KOPT-K1 (cell line): ENCODE data around the gene RAB33A.
"Not testable (repeated sequence)": the region's sequence is repeated elsewhere in the genome, so short reads cannot be mapped to it uniquely, and the experiment has no call there.

Source experiments
- H3K27ac ChIP-seq: fragments of 200-600 bp; sonication (generic); 2 replicates; pipeline ENCODE4 v1.5.1; 2016; ENCODE audit warnings: antibody characterized with exemption, mild to moderate bottlenecking, low read depth, low read length; ENCODE audit not compliant: poor library complexity, severe bottlenecking
- H3K36me3 ChIP-seq: fragments of 200-600 bp; sonication (generic); 2 replicates; pipeline ENCODE4 v1.5.1; 2017; ENCODE audit warnings: antibody characterized with exemption, mild to moderate bottlenecking, low read length, moderate library complexity; ENCODE audit not compliant: insufficient read depth
- H3K9me3 ChIP-seq: fragments of 200-600 bp; sonication (generic); 2 replicates; pipeline ENCODE4 v1.5.1; 2017; ENCODE audit warnings: antibody characterized with exemption, low read length, mild to moderate bottlenecking; ENCODE audit not compliant: insufficient read depth, poor library complexity, severe bottlenecking

The RAB33A gene

DNA sequence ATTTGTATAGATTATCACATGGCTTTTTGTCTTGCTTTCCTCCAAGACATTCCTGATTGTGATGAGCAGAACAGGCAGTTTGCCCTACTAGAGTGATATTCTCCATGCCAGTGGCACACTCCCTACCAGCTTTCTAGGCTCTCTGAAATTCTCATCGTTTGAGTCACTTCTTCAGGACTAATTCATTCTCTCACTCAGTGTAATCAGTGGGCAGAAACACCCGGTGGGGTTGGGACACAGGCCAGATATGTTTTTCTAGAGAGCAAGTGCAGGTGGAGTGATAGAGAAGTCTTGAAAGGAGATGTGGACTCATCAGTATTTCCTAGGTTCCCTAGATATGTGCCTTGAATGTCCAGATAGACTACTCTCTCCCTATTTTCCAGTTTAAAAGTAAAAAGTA is 13.1 kb downstream of the RAB33A start:
- Histone ChIP-seq H3K27ac (no peak overlapping the region), H3K9me3 (no peaks in the 10 kb centered on the region), H3K36me3 (peaks cover 9% of the 10 kb centered on the region)

DNA sequence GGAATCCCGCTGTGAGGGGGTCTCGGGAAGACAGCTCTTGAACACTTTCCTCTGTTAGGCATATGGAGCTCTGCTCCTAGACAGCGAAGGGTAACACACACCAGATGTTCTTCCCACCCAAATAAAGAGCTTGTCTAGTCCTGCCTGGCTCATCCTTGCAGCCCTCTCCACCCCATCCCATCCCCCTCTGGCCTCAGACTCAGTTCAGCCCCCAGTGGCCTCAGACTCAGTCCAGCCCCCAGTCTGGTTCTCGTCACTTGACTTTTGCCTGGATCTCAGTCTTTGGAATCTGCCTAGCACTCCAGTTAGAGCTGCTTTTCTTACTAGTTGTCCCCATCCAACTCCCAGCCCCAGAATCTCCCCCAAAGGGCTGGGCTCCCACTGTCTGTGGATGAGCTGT is 14.9 kb downstream of the RAB33A start:
- Histone ChIP-seq H3K36me3 (peaks cover 9% of the 10 kb centered on the region), H3K27ac (no peak overlapping the region), H3K9me3 (no peaks in the 10 kb centered on the region)

DNA sequence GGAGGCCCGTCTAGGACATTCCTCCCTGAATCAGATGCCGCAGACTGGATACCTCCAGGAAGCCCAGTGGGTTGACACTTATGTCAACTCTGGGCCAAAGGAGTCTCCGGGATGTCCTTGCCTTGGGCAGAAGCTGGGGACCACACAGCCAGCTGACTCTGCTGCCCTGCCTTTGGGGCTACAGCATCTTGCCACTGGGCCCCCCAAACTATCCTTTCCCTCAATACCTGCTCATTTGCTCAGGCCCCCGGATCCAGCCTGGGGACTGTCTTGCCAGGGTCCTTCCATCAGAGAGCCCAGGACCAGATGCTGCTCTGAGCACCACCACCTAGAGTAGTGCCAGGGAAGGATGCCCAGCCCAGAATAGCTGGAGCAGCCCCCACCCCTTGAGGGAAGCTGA is 19.0 kb downstream of the RAB33A start:
- Histone ChIP-seq H3K36me3 (no peaks in the 10 kb centered on the region), H3K27ac (no peak overlapping the region), H3K9me3 (no peaks in the 10 kb centered on the region)

DNA sequence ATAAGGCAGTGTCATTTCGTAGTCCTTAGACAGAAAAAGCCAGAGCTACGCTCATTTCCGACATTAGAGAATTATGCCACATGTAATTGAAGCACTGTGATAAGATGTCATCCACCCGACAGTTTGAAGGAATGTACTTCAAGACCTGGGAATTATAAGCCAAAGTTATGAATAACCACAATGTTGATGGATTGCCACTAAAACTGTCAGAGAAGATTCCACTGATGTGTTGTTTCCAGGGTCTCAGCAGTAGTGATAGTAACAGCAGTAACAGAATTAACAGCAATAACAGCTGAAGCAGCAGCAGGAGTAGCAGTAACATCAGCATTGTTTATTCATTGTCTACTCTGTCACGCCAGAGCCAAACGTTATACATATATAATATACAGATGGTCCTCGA is 24.7 kb downstream of the RAB33A start:
- no peaks in the 10 kb centered on the region for H3K9me3 ChIP-seq

DNA sequence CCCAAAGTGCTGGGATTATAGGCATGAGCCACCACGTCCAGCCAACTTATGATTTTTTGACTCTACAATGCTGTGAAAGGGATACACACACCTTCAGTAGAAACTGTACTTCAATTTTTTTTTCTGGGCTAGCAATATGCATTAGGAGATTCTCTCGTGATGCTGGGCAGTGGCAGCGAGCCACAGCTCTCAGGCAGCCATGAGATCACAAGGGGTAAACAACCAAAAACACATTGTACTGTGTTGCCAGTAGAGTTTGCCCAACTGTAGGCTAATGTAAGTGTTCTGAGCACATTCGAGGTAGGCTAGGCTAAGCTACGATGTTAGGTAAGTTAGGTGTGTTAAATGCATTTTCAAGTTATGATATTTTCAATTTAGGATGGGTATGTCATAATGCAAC is 25.7 kb downstream of the RAB33A start:
- Histone ChIP-seq H3K9me3 (no peaks in the 10 kb centered on the region), H3K27ac (no peak overlapping the region), H3K36me3 (peaks cover 10% of the 10 kb centered on the region; the same call in 1 of the 2 replicates)

More for the DNA sequence above, 24.7 kb downstream of the RAB33A start:
- Histone ChIP-seq H3K27ac (no peak overlapping the region), H3K36me3 (0 out of 2 replicates have a peak, but pooled peaks cover under 1% of the 10 kb centered on the region)

DNA sequence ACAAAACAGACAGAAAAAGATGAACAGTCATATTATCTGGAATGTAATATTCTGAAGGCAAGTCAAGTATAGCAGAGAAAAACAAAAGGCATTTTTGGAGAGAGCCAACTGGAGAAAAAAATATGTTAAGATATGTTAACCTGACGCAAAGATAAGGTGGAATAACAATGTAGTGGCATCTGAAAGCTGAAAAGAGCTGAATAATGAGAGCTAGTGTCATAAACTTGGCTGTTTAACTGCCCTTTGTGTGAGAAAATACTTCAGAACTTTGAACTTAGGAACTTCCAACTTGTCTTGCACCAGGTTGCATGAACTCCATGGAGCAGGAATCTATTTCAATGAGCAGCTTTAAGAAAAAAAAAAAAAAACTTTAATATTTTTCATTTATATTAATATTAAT is 32.9 kb downstream of the RAB33A start:
- Histone ChIP-seq H3K27ac (no peak overlapping the region), H3K36me3 (peaks cover 46% of the 10 kb centered on the region), H3K9me3 (no peaks in the 10 kb centered on the region)

DNA sequence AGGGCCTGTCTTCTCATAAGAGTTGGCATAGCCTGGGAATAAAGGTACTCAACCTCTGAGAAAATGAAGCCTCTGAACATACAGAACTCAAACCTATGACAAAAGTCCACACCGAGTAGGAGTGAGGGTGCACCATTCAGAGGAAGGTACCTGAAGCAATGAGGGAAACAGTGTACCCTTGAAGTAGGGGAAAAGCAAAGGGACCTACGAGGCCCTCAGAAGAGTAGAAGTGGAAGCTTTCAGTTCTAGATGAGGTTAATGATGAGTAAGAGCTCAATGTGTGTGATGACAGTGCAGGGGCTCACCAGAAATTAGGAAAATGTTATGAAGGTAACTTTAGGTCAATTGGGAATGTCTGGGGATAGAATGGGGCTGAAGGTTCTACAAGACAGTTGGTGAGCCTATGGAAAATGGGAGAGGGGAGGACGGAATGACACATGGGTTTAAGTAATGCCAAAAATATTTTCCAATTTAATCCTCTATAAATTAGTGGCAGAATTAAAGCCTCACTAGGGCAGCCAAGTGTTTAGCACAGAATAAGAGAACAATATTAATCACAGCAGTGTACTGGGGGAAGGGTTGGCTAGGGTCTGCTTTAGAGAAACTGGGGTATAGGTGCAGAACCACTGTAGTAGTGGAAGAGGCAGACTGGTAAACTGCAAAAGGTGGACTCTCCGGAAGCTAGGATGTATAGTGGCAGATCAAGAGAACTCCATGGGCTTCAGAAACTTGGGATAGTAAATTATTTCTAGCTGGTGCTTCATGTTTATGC is 39.8 kb downstream of the RAB33A start:
- peaks cover 84% of the 10 kb centered on the region for H3K36me3 ChIP-seq
- H3K9me3 ChIP-seq: no peaks in the 10 kb centered on the region
- H3K27ac ChIP-seq: no peak overlapping the region

DNA sequence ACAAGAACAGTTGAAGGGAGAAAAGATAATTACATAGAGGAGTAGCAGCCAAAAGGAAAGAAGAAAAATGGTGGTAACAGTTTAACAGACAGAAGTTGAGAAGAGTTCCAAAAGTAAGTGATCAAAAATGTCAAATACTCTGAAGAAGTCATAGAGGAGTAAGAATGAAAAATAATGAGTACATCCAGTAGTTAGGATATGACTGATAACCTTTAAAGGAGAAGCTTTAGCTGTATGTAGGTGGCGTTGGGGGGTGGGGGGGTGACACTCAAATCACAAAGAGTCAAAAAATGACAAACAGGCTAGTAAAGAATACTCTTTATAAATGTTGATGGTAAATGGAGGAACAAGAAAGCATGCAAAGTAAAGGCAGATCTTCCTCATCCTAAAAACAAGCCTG is 40.6 kb downstream of the RAB33A start:
- Histone ChIP-seq H3K27ac (no peak overlapping the region), H3K9me3 (no peaks in the 10 kb centered on the region), H3K36me3 (peaks cover 91% of the 10 kb centered on the region)

DNA sequence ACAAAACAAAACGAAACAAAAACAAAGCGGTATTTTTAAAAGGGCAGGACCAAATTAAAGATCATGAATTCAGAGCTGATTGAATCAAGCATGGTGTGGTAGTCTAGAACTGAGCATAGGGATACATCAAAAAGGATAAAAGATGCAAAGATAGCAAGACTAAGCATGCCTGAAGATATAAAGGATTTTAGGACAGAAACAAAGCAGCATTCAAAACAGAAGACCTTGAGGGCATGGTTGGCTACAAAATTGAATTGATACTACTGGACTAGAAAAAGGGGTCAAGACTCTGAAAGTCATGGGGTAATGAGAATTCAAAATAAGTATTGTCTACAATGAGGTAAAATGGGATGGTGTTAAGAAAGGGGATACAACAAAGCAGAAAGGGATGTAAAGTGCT is 41.6 kb downstream of the RAB33A start:
- Histone ChIP-seq H3K27ac (no peak overlapping the region), H3K36me3 (peaks cover 91% of the 10 kb centered on the region), H3K9me3 (no peaks in the 10 kb centered on the region)

DNA sequence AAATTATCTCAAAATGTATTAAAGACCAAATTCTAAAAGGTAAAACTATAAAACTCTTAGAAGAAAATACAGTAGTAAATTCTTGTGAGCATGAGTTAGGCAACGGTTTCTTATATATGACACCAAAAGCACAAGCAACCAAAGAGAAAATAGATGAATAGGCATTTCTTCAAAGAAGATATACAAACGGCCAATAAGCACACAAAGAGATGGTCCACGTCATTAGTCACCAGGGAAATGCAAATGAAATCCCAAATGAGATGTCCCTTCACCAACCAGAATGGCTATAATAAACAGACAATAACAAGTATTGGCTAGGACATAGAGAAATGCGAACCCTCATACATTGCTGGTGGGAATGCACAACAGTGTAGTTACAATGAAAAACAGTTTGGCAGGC is 44.6 kb downstream of the RAB33A start:
- Histone ChIP-seq H3K27ac (no peak overlapping the region), H3K9me3 (no peaks in the 10 kb centered on the region), H3K36me3 (peaks cover 77% of the 10 kb centered on the region)

DNA sequence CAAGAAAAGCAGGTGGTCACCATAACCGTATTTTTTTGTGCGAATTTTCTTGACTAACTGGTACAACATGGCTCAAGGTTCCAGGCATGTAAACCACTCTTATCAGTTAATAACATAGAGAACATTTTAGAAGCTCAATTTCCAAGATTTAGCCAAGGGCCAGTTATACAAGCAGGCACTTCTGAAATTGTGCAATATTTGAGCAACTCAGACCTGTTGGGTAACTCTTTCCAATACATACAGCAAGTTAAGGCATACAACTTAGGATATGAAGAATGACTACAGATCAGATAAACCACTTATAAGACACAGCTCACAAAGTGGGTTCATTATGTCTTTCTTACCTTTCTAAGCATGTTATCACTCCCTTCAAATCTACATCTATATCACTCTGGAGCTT is 53.0 kb downstream of the RAB33A start:
- Histone ChIP-seq H3K9me3 (no peaks in the 10 kb centered on the region), H3K36me3 (peaks cover 51% of the 10 kb centered on the region), H3K27ac (no peak overlapping the region)

DNA sequence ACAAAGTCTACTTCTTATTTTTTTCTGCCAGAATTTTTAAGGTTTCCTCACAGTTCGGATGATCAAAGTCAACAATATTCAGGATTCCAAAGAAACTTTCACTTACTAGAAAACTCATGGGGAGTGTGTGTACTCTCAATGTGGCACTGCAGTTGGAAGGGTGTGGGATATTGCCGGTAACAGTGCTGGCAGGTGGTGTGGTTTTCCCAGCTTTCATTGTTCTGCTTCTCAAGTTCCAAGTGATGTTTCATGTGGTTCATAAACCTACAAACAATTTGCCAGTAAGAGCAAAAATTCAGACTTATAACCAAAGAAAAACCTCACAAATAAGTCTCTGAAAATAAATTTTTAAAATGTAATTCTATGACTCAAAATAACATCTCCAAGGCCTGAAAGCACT is 57.1 kb downstream of the RAB33A start:
- Histone ChIP-seq H3K36me3 (peaks cover 79% of the 10 kb centered on the region), H3K9me3 (no peaks in the 10 kb centered on the region)

DNA sequence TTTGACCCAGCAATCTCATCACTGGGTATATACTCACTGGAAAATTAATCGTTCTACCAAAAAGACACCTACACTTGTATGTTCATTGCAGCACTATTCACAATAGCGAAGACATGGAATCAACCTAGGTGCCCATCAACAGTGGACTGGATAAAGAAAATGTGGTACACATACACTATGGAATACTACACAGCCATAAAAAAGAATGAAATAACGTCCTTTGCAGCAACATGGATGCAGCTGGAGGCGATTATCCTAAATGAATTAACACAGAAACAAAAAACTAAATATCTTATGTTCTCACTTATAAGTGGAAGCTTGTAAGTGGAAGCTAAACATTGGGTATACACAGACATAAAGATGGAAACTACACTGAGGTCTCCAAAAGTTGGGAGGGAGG is 59.4 kb downstream of the RAB33A start:
- not testable (repeated sequence) for H3K9me3 ChIP-seq, H3K27ac ChIP-seq
- peaks cover 78% of the 10 kb centered on the region for H3K36me3 ChIP-seq

More for the DNA sequence above, 57.1 kb downstream of the RAB33A start:
- no peak overlapping the region for H3K27ac ChIP-seq
